DND-41 (cell line): ENCODE measurements around the gene AEN.
"Not testable (repeated sequence)": the region's sequence is repeated elsewhere in the genome, so short reads cannot be mapped to it uniquely, and the experiment has no call there.

ENCODE experiments used
- ATAC-seq: fragments of 200-7000 bp; cut with Tn5 transposase; 3 replicates; pipeline ENCODE4 v1.9.1; 2021; ENCODE audit warnings: low read depth; ENCODE audit not compliant: insufficient read depth
- DNase-seq: peaks from one replicate; pipeline ENCODE4 v3.0.0-alpha.2; 2020
- H2AFZ ChIP-seq: 2 replicates; pipeline ENCODE4 v1.6.0; 2012; ENCODE audit warnings: low read depth, low read length
- H3K27ac ChIP-seq: 2 replicates; pipeline ENCODE4 v1.5.1; 2012; ENCODE audit warnings: low read length, inconsistent platforms
- H3K27me3 ChIP-seq: fragments of 200-600 bp; sonication (generic); 2 replicates; pipeline ENCODE4 v1.6.0; 2012; ENCODE audit warnings: low read length, mild to moderate bottlenecking, inconsistent platforms; ENCODE audit not compliant: insufficient read depth, poor library complexity
- H3K36me3 ChIP-seq: 2 replicates; pipeline ENCODE4 v1.5.1; 2012; ENCODE audit warnings: low read length, inconsistent platforms; ENCODE audit not compliant: insufficient read depth
- H3K4me1 ChIP-seq: 2 replicates; pipeline ENCODE4 v1.5.1; 2012; ENCODE audit warnings: mild to moderate bottlenecking, low read length; ENCODE audit not compliant: insufficient read depth
- H3K4me2 ChIP-seq: 2 replicates; pipeline ENCODE4 v1.6.0; 2012; ENCODE audit warnings: mild to moderate bottlenecking, moderate library complexity, low read length, inconsistent platforms; ENCODE audit not compliant: insufficient read depth
- H3K4me3 ChIP-seq, 2 experiments: fragments of 200-600 bp in 1 of 2; shearing (Covaris generic) in 1 of 2; 2 replicates each; pipeline ENCODE4 v1.5.1; 2012 to 2016; ENCODE audit warnings: inconsistent platforms in 2 of 2, low read length in 2 of 2, mild to moderate bottlenecking in 2 of 2, low read depth in 1 of 2, moderate library complexity in 1 of 2
- H3K79me2 ChIP-seq: 2 replicates; pipeline ENCODE4 v1.6.0; 2012; ENCODE audit warnings: low read length, inconsistent platforms; ENCODE audit not compliant: insufficient read depth
- H3K9ac ChIP-seq: 2 replicates; pipeline ENCODE4 v1.6.0; 2012; ENCODE audit warnings: low read depth, mild to moderate bottlenecking, inconsistent platforms, low read length, moderate library complexity
- H3K9me3 ChIP-seq: 2 replicates; pipeline ENCODE4 v1.5.1; 2012; ENCODE audit warnings: low read length, moderate library complexity, mild to moderate bottlenecking, inconsistent platforms; ENCODE audit not compliant: insufficient read depth, severe bottlenecking
- H4K20me1 ChIP-seq: 2 replicates; pipeline ENCODE4 v1.6.0; 2012; ENCODE audit warnings: low read length; ENCODE audit not compliant: insufficient read depth
- EZH2 ChIP-seq: IDR thresholded peaks from 3 replicates; pipeline ENCODE4 v1.6.1; 2012; ENCODE audit warnings: borderline replicate concordance, low read depth, mild to moderate bottlenecking, moderate library complexity, low read length, inconsistent platforms; ENCODE audit not compliant: severe bottlenecking
- TF ChIP-seq, protein P1 (sequence below): IDR thresholded peaks from 2 replicates; pipeline ENCODE4 v1.5.1; 2012; ENCODE audit warnings: borderline replicate concordance, low read length, moderate library complexity, mild to moderate bottlenecking; ENCODE audit not compliant: poor library complexity, severe bottlenecking; ENCODE audit errors: extremely low read depth

AEN gene

DNA sequence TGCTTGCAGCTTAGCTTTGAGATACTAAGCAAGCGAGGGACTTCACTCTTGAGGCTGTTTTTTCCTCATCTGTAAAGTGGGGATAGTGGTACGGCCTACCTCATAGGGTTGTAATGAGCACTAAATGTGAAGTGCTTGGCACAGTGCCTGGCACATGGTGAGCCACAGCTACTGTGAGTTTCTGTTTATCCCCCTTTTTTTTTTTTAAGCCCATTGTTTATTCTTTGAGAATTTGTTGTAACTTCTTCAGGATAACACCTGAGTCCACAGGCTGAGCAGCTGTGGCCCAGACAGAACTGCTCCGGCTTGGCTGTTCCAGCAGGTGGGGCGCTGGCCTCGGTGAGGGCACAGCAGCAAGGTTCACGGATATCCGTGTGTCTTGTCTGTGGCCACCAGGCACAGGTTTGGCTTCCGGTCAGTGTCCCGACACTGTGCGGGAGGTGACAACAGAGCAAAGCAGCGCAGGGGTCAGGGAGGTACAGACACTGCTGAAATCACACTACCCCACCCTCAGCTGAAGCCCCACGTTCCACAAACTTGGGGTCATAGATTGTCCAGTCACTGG lies 10.4 kb downstream of the AEN start:
- H4K20me1 ChIP-seq, result peaks cover 40% of the 10 kb centered on the region; the same call in 1 of the 2 replicates
- peaks cover 43% of the 10 kb centered on the region for H3K79me2 ChIP-seq

DNA sequence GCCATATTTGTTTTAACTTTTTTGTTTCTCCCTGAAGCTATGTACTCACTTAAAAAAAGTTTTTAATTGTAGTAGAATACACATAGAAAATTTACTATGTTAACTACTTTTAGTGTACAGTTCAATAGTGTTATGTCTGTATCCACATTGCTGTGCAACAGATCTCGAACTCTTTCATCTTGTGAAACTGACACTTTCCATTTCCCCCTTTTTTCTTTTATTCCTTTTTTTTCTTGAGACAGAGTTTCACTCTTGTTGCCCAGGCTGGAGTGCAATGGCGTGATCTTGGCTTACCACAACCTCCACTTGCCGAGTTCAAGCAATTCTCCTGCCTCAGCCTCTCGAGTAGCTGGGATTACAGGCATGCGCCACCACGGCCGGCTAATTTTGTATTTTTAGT lies 11.7 kb downstream of the AEN start:
- not testable (repeated sequence) for H3K9me3 ChIP-seq, ATAC-seq, H3K4me3 ChIP-seq, H3K9ac ChIP-seq, DNase-seq, H3K4me2 ChIP-seq, H3K27ac ChIP-seq, H3K27me3 ChIP-seq, H2AFZ ChIP-seq
- Histone ChIP-seq H4K20me1 (peaks cover 28% of the 10 kb centered on the region; the same call in 1 of the 2 replicates), H3K79me2 (peaks cover 30% of the 10 kb centered on the region), H3K4me1 (peaks cover 49% of the 10 kb centered on the region), H3K36me3 (peaks cover 52% of the 10 kb centered on the region)

More for the DNA sequence above, 10.4 kb downstream of the AEN start:
- Histone ChIP-seq H2AFZ (no peak overlapping the region), H3K36me3 (peaks cover 65% of the 10 kb centered on the region), H3K9me3 (no peaks in the 10 kb centered on the region), H3K4me3 (no peak overlapping the region), H3K4me2 (no peak overlapping the region), H3K27ac (no peak overlapping the region), H3K9ac (no peak overlapping the region), H3K27me3 (no peaks in the 10 kb centered on the region), H3K4me1 (peaks cover 49% of the 10 kb centered on the region)
- no peak for DNase-seq
- ATAC-seq, result no peak
- TF ChIP-seq, protein P1, sequence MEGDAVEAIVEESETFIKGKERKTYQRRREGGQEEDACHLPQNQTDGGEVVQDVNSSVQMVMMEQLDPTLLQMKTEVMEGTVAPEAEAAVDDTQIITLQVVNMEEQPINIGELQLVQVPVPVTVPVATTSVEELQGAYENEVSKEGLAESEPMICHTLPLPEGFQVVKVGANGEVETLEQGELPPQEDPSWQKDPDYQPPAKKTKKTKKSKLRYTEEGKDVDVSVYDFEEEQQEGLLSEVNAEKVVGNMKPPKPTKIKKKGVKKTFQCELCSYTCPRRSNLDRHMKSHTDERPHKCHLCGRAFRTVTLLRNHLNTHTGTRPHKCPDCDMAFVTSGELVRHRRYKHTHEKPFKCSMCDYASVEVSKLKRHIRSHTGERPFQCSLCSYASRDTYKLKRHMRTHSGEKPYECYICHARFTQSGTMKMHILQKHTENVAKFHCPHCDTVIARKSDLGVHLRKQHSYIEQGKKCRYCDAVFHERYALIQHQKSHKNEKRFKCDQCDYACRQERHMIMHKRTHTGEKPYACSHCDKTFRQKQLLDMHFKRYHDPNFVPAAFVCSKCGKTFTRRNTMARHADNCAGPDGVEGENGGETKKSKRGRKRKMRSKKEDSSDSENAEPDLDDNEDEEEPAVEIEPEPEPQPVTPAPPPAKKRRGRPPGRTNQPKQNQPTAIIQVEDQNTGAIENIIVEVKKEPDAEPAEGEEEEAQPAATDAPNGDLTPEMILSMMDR, result no peak

DNA sequence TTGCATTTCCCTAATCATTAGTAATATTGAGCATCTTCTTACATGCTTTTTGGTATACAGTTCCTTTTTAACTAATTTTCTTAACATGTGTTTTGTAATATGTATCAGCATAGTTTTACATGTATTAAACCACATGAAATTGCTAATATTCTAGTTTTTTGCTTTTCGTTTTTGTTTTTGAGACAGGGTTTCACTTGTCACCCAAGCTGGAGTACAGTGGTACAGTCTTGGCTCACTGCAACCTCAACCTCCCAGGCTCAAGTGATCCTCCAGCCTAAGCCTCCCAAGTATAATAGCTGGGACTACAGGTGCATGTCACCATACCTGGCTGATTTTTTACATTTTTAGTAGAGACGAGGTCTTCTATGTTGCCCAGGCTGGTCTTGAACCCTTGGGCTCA lies 13.3 kb downstream of the AEN start:
- no peak for DNase-seq
- TF ChIP-seq, protein P1, result no peak
- no peak for TF ChIP-seq EZH2
- Histone ChIP-seq H3K4me2 (peak overlapping the region; percentile 43; the same call in 1 of the 2 replicates), H3K27me3 (no peaks in the 10 kb centered on the region), H3K36me3 (peaks cover 36% of the 10 kb centered on the region), H2AFZ (no peak overlapping the region), H3K9me3 (no peaks in the 10 kb centered on the region), H3K79me2 (peaks cover 16% of the 10 kb centered on the region; the same call in 1 of the 2 replicates), H4K20me1 (peaks cover 12% of the 10 kb centered on the region; the same call in 1 of the 2 replicates), H3K27ac (peak overlapping the region; percentile 92), H3K4me1 (peaks cover 66% of the 10 kb centered on the region), H3K4me3 (no peak overlapping the region), H3K9ac (peak overlapping the region; percentile 54; the same call in 1 of the 2 replicates)
- no peak for ATAC-seq

DNA sequence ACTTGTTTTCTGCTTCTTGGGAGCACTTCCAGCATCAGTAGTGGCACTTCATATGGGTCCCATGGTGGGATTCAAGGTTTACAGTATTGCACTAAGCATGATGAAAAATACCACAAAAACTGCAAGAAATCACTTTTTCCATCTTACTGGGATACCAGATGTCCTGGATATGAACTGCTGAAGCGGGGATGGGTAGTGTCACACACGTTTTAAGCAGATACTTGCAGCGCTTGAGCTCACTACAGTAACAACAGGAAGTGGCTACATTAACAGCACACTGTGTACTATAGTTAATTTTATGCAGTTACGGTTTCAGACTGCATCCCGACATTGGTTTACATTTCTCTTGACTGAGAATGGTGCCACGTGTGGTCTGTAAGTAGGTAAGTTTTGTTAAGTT lies 14.2 kb downstream of the AEN start:
- H3K27me3 ChIP-seq, result no peaks in the 10 kb centered on the region
- ATAC-seq (peak; percentile 65), DNase-seq (peak; percentile 54)
- H3K4me3 ChIP-seq, result 0 out of 4 replicates have a peak overlapping the region, but pooled peaks of 1 of the 2 experiments have one; percentile 12
- H4K20me1 ChIP-seq, result peaks cover 3% of the 10 kb centered on the region; the same call in 1 of the 2 replicates
- peaks cover 27% of the 10 kb centered on the region for H3K36me3 ChIP-seq
- H3K79me2 ChIP-seq, result peaks cover 7% of the 10 kb centered on the region; the same call in 1 of the 2 replicates
- H3K9me3 ChIP-seq, result no peaks in the 10 kb centered on the region
- H3K4me2 ChIP-seq, result peak overlapping the region; percentile 43
- TF ChIP-seq, protein P1, result no peak
- TF ChIP-seq EZH2, result no peak
- peaks cover 74% of the 10 kb centered on the region for H3K4me1 ChIP-seq
- H3K27ac ChIP-seq, result peak overlapping the region; percentile 92
- peak overlapping the region; percentile 54 for H3K9ac ChIP-seq
- no peak overlapping the region for H2AFZ ChIP-seq
